Fibroblast of lung (primary cell): Measurements from ENCODE around the gene C9orf43.

Experiments used
- EZH2 ChIP-seq: IDR thresholded peaks from 2 replicates; pipeline ENCODE4 v1.5.1; 2012; ENCODE audit warnings: low read length, control low read depth, mild to moderate bottlenecking; ENCODE audit errors: missing control alignments
- TF ChIP-seq, protein P1 (sequence below), 2 donors: IDR thresholded peaks in 1 of 2; conservative IDR thresholded peaks in 1 of 2; 1 replicate in 1 of 2; 2 replicates in 1 of 2; pipeline ENCODE4 v1.5.1; 2011 to 2012; ENCODE audit warnings: low read length in 2 of 2, control low read depth in 1 of 2, inconsistent platforms in 1 of 2, low read depth in 1 of 2, mild to moderate bottlenecking in 1 of 2

DNA sequence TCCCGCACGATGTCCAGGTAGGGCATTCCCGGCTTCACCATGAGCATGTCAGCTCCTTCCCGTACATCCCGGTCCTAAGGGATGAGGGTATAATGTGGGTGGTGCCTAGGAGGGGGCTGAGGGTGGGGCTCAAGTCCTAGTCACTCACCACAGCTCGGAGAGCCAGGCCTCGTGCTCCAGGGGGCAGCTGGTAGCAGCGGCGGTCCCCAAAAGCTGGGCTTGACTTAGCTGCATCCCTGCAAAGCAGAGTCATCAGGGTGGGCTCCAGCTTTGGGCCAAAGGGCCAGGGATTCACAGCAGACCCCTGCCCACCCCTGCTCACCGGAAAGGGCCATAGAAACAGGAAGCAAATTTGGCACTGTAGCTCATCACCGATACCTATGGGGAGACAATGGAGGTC lies 21.1 kb upstream of the C9orf43 start:
- TF ChIP-seq, protein P1, sequence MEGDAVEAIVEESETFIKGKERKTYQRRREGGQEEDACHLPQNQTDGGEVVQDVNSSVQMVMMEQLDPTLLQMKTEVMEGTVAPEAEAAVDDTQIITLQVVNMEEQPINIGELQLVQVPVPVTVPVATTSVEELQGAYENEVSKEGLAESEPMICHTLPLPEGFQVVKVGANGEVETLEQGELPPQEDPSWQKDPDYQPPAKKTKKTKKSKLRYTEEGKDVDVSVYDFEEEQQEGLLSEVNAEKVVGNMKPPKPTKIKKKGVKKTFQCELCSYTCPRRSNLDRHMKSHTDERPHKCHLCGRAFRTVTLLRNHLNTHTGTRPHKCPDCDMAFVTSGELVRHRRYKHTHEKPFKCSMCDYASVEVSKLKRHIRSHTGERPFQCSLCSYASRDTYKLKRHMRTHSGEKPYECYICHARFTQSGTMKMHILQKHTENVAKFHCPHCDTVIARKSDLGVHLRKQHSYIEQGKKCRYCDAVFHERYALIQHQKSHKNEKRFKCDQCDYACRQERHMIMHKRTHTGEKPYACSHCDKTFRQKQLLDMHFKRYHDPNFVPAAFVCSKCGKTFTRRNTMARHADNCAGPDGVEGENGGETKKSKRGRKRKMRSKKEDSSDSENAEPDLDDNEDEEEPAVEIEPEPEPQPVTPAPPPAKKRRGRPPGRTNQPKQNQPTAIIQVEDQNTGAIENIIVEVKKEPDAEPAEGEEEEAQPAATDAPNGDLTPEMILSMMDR (conservative IDR thresholded peaks at IDR 0.05 in 1 of 2, IDR thresholded peaks at IDR 0.05 in 1 of 2; ENCODE audit: low read depth in 1 of 2, low read length in 2 of 2), result no peak
- TF ChIP-seq EZH2, result no peak
